ENCODE measurements around the gene TRPM2.

DNA sequence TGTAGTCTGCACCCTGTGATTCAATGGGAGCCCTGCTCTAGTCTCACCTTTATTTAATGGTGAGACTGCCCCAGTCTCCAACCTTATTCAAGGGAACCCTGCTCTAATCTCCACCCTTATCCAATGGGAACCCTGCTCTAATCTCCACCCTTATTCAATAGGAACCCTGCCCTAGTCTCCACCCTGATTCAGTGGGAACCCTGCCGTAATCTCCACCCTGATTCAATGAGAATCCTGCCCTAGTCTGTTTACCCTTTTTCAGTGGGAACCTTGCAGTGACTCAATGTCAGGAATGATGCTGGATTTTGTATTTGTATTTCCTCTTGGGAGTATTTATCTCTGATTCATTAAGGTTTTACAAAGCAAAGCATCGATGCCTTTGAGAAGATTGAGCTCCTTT, 39.5 kb downstream of the TRPM2 start:
- TF ChIP-seq CTCF (IDR thresholded peaks at IDR 0.05) (no peak), EP300 (IDR thresholded peaks at IDR 0.05) (no peak), POLR2A (IDR thresholded peaks at IDR 0.05; ENCODE audit: low read depth) (no peak)
